ENCODE results near the gene SMIM35. TPM values are rescaled to one million over a fixed set of nuclear protein-coding genes. Genes with fewer than 3 reads are reported as not detected.

SMIM35 gene
- total and polyA plus RNA-seq, 2 of the 13 experiments (the other 11 are each of a cell fraction or from before 2014, with no cell fraction given): not detected

- no peak for TF ChIP-seq ZNF784 (CRISPR knock-in tag; IDR thresholded peaks at IDR 0.05; ENCODE audit: borderline replicate concordance)
- no peak for TF ChIP-seq CBX5 (CRISPR knock-in tag; IDR thresholded peaks at IDR 0.05; ENCODE audit: borderline replicate concordance)
- no peak for TF ChIP-seq ZNF232 (CRISPR knock-in tag; IDR thresholded peaks at IDR 0.05; ENCODE audit: borderline replicate concordance)
- TF ChIP-seq RERE (CRISPR knock-in tag; IDR thresholded peaks at IDR 0.05; ENCODE audit: low read depth): no peak
- TF ChIP-seq RFX5 (IDR thresholded peaks at IDR 0.05; ENCODE audit: low read depth, low read length): no peak
- TF ChIP-seq MTERF4 (CRISPR knock-in tag; IDR thresholded peaks at IDR 0.05): no peak
- TF ChIP-seq RCOR2 (CRISPR knock-in tag; IDR thresholded peaks at IDR 0.05): no peak
- TF ChIP-seq ZNF570 (CRISPR knock-in tag; IDR thresholded peaks at IDR 0.05; ENCODE audit: borderline replicate concordance): no peak
- no peak for TF ChIP-seq ZNF496 (CRISPR knock-in tag; IDR thresholded peaks at IDR 0.05; ENCODE audit: insufficient replicate concordance)
These were observed 38.3 kb upstream of the SMIM35 start (continued) for GRCh38 chr11:118124929-118125535.
